DMS153 (cell line): ENCODE data around the gene OR1F1.
A peak's percentile ranks its signal among the peaks of the same experiment; 100 is the strongest.
"Not testable (repeated sequence)": the region's sequence is repeated elsewhere in the genome, so short reads cannot be mapped to it uniquely, and the experiment has no call there.

Experiments
- DNase-seq: peaks from one replicate; lab custom pipeline; 2025; lab: John Stamatoyannopoulos, UW

Gene OR1F1

DNA sequence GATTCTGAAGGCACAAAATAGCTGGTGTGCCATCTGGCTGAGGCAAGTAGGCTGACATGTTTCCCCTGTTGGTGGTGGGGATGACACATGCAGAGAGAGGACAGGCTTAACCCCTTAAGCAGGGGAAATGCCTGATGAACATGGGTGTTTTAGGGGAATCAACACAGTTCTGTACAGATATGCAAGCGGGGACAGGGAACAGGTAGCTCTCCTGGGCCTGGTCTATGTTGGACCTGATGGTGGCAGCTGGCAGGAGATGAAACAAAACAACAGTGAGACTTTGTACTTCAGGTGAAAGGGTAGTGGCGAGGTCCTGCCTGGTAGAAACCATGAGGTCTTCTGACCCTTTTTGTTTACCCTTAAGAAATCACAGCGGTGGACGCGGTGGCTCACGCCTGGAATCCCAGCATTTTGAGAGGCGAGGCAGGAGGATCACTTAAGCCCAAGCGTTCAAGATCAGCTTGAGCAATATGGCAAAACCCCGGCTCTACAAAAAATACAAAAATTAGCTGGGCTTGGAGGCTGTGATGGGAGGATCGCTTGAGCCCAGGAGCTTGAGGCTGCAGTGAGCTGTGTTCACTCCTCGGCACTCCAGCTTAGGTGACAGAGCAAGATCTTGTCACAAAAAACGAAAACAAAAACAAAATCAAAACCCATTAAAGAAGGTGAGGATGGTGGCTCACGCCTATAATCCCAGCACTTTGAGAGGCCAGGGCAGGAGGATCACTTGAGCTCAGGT lies 10.5 kb downstream of the OR1F1 start:
- DNase-seq = no peak

DNA sequence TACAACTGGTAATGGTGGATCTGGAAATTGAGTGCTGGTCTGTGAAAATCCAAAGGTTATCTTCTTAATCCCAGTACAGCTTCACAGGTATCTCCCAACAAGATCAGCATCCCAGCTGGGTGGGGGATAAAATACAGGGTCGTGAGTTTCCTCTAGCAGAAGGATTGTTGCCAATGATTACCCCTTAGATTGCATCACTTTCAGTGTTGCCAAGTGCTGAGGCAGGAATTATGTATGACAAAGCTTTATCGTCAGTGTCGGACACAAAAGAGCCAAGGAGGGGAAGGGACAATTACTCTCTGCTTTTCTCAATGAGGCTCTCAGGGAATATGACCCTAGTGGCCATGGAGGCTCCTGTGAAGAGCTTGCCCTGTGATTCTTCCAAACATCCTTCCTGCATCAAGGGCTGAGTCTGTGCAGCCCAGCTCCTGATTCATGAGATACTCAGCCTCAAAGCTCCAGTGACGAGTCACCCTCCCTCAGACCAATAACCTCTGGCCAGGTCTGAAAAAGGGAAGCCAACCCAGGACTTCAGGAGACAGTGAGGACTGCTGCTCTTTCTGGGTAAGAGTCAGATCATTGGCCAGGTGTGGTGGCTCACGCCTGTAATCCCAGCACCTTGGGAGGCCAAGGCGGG lies 15.0 kb downstream of the OR1F1 start:
- no peak for DNase-seq

DNA sequence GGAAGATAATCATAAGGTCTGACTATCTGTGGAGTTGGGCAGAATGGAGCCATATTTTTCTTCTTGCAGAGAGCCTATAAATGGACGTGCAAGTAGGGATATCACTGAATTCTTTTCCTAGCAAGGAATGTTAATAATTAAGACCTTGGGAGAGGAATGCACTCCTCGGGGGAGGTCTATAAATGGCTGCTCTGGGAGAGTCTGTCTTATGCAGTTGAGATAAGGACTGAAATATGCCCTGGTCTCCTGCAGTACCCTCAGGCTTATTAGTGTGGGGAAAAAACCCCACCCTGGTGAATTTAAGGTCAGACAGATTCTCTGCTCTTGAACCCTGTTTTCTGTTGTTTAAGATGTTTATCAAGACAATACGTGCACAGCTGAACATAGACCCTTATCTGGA lies 17.9 kb downstream of the OR1F1 start:
- not testable (repeated sequence) for DNase-seq

DNA sequence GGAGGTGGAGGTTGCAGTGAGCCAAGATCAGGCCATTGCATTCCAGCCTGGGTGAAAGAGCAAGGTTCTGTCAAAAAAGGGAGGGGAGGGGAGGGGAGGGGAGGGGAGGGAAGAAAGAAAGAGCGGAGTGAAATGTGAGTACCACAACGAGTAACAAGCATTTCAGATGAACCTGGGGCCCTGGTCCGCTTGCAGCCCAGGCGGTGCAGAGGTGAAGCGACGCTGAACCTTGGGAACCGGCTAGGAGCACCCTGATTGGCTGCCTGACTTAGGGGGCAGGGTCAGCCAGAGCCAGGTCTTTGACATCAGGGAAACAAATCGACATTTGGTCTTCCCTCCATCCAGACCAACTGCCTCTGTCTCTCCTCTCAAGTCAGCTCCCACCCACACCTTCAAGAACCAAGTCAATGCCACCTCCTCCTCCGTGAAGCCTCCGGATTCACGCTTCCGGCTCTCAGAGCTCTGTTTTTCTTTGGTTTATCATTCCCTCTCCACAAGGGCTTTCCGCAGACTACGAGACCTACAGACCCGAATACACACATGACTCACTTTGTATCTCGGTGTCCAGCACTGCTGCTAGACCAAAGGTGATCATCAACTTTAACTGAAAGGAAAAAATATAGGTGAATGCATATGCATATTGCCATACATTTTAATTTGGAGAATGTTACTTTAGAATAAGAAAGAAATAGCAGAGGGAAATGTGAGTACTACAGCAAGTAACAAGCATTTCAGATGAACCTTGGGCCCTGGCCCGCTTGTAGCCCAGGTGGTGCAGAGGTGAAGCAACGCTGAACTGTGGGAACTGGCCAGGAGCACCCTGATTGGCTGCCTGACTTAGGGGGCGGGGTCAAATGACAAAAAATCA lies 19.3 kb downstream of the OR1F1 start:
- no peak for DNase-seq

DNA sequence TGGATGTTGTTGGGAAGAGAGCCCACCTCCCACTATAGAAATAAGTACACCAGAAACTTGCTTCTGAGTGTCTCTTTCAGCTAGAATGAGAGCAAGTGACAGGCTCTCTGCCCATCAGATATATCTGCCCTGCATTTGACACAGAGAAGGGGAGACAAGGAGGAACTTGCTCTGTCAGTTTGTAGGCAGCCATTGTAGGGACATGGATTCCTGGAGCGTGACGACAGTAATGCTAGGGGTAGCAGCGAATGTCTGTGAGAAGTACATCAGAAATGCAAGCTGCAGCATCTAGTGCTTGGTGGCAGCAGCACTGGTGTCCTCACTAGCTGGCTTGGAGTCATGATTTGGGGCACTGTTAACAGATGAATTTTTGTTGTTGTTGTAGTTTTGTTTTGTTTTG lies 24.0 kb downstream of the OR1F1 start:
- DNase-seq = no peak

DNA sequence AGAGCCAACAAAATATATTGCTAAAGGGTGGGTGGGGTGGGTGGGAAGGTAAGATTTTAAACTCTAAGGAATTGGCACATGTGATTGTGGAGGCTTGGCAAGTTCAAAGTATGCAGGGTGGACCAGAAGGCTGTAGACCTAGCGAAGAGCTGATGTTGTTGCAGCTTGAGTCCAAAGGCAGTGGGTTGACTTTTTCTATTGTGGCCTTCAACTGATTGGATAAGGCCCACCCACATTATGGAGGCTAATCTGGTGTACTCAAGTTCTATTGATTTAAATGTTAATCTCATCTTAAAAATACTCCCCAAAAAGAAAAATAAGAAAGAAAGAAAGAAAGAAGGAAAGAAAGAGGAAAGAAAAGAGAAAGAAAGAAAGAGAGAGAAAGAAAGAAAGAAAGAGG lies 24.6 kb downstream of the OR1F1 start:
- DNase-seq = no peak

DNA sequence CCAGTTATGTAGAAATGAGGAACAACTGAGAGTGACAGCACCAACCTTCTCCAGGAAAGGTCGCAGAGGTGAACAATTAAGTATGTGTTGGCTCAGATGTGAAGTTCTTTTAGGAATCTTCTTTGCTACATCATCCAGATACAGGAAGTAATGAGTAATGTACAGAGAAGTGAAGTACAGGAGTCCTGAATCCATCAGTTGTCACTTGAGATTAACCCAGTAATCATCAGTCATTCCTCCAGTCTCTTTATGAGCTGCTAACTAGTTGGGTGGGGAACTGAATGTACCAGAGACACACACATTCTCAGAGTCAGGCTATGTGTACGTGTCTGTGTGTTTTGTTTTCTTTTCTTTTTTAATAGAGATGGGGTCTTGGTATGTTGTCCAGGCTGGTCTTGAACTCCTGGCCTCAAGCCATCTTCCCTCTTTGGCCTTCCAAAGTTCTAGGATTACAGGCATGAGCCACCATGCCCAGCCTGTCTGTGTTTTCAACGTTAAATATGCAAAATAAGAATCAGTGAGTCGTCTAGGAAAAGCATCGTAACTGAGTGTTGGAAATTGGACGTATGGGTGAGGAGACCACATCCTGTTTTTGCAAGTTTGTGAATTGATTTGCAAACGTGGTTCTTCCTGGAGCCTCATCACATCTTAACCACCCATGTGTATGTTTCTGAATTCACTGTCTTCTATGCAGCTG lies 27.0 kb downstream of the OR1F1 start:
- DNase-seq = no peak

DNA sequence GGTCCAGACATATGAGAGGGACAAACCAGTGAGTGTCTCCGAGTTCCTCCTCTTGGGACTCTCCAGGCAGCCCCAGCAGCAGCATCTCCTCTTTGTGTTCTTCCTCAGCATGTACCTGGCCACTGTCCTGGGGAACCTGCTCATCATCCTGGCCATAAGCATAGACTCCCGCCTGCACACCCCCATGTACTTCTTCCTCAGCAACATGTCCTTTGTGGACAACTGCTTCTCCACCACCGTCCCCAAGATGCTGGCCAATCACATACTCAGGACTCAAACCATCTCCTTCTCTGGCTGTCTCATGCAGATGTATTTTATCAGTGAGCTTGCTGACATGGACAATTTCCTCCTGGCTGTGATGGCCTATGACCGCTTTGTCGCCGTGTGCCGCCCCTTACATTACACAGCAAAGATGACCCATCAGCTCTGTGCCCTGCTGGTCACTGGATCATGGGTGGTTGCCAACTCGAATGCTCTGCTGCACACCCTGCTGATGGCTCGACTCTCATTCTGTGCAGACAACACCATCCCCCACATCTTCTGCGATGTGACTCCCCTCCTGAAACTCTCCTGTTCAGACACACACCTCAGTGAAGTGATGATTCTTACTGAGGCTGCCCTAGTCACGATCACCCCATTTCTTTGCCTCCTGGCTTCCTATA lies 27.7 kb downstream of the OR1F1 start:
- no peak for DNase-seq

DNA sequence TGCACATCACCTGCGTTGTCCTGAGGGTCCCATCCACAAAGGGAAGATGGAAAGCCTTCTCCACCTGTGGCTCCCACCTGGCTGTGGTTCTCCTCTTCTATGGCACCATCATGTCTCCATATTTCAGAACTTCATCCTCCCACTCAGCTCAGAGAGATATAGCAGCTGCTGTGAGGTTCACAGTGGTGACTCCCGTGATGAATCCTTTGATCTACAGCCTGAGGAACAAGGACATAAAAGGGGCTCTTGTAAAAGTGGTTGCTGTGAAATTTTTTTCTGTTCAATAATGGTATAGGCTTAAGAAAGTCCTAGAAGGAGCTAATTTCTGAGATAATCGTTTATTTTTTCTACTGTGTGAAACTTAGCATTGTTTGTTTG lies 28.2 kb downstream of the OR1F1 start:
- DNase-seq = no peak

DNA sequence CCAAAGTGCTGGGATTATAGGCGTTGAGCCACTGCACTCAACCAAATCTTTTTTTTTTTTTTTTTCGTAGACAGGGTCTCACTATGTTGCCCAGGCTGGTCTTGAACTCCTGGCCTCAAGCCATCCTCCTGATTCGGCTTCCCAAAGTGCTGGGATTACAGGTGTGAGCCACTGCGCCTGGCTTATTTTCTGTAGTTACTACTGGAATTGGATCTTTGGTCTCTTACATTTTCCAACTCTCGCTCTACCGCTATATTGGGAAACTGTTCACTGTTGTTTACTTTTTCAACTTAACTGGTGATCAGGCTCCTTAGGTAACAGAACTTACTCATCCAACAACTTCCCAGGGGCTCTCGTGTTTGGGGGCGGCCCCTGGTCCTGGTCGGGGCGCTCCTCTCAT lies 32.8 kb downstream of the OR1F1 start:
- DNase-seq = no peak

DNA sequence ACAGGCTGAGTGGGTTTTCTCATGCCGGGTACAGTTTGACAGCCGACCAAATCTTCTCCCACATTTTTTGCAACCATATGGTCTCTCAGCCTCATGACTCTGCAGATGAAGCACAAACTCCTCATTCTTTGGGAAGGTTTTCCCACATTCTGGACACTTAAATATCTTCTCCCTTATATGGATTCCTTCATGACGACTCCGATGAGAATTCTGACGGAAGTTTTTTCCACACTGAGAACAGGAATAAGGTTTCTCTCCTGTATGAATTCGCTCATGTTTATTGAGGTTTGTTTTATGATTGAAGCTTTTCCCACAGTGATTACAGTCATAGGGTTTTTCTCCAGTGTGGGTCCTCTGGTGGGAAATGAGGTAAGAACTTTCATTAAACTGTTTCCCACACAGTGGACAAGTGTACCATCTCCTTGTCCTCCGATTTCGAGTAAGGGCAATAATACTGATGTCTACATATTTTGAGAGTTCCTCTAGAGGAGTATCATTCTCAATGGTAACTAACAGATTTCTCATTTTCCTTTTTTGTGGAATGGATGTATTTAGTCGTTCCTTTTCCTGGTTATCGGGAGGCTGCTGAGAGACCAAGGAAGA lies 36.0 kb downstream of the OR1F1 start:
- DNase-seq = no peak

DNA sequence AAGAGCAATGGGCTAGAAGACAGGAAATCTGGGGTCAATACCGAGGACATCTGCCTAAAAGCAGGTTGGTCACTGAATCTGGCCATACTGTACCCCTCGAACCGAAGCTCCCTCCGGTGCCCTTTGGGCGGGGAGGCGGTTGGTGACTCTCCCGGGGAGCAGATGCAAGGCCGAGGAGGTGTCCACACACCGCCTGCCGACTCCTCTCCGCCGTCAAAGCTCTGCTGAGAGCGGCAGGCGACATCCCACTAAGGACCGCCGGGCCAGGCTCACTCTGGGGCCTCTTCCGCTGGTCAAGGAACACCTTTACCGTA lies 46.5 kb downstream of the OR1F1 start:
- DNase-seq = no peak

DNA sequence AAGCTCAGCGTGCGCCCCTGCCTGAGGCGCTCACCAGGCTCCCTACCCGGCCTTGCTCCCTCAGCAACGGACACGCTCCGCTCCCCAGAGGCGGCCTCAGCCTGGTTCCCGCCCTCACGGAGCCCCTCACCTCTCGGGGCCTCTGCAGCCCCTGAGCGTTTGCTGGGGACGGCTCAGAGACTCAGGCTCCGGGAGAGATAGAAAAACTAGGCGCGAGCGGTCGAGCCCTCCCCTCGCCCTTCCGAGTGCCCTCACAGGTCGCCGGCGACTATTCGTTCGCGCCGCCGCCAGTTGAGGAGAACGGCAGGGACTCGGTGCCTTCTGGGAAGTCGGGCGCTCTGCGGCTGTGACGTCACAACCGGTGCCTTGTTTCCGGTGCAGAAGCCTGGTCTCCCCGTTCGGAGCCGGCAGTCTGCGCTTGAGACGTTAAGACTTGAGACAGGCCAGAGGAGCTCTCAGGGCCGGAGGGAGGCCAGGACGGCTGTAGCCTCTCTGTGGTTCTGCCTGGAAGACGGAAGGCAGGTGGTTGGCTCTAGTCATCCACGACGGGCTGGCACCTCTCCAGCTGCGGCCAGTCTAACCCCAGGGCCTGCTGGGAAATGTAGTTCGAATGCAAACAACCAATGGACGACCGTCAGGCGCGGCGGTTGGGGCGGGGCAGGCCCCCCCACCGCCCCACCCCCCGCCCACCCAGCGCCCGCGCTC lies 47.0 kb downstream of the OR1F1 start, which contains the start of gene ZNF200:
TSS of gene ZNF200 (minus strand) at position 302 of the 705 bp plus-strand sequence. CDS start 1,403 bp downstream, outside the sequence.
- peak; percentile 92 for DNase-seq

DNA sequence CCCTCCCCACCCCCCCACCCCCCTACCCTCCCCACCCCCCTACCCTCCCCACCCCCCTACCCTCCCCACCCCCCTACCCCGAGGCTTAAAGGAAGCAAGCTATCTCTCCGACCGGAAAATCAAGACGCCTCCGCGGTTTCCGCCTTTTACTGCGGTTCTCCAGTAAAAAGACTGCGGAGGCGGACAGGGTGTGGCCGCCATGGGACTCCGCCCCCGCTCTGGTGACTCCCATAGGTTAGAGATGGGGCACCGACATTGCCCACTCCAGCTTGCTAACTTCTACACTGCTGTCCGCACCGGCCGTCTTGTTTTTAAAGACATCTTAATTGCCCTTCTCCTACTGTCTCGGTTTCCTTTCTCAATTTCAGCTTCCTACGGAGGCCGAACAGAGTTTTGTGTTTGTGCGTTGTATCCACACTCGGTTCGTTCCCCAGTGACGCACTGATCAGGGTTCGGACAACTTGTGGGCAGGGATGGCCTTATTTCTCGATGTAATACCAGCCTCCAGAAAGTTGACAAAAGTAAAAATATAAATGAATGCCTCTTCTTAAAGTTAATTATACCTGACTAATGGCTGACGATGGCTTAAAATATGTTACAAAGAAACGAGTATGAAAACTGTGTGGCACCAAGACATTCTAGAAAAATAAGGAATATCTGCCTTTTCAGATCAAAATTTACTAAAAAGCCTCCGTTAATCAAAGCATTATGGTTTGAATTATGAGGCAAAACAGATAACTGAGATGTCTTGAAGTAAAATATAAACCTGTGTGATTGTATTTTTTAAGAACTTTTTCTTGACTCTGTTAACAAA lies 48.1 kb downstream of the OR1F1 start:
- DNase-seq = no peak

DNA sequence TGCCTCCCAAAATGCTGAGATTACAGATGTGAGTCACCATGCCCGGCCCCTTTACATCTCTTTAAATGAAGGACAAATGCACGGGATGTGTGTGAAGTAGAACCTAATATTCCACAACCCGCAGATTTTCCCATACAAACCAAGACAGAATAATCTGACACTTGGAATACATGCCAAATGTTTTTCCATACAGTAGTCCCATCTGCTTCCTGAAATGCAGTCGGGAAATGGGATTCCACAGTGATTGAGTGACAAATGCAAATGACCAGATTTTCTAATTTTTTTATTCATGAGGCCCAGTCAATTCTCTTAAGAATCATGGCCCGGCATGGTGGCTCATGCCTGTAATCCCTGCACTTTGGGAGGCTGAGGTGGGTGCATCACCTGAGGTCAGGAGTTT lies 53.8 kb downstream of the OR1F1 start:
- no peak for DNase-seq

DNA sequence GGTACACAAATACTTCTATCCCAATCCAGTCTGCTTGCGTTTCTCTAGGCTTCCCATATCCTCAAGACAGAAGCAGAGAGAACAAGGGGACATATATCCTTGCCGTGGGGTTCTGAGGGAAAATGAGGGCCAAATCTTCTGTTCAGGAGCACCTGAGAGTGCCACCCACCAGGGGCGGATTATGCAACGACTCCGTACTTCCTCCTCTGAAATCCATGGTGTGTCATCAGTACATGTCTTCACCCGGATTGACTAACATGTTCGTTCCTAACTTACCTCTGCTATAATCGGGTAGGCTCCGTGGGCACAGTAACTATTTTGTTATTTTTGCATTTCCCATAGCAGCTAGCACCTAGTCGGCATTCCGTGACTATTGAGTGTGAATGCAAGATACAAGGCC lies 54.7 kb downstream of the OR1F1 start:
- no peak for DNase-seq

DNA sequence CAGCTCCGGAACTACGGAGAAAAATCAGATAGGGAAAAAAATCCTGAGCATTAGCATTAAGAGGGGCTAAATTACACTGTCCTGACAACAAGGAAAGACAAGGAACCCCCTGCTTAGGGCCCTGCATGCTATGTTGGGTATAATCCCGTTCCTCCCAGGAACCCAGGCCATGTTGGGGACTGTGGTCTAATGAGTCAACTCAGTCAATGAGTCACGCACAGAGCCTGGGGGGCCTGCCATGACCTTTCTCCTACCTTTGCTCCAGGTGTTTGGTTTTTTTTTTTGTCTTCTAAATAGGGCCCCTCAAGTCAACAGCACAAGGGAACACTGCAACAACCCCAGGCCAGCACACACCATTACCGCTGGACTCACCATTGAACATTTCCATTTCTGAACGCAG lies 55.9 kb downstream of the OR1F1 start:
- DNase-seq = no peak

DNA sequence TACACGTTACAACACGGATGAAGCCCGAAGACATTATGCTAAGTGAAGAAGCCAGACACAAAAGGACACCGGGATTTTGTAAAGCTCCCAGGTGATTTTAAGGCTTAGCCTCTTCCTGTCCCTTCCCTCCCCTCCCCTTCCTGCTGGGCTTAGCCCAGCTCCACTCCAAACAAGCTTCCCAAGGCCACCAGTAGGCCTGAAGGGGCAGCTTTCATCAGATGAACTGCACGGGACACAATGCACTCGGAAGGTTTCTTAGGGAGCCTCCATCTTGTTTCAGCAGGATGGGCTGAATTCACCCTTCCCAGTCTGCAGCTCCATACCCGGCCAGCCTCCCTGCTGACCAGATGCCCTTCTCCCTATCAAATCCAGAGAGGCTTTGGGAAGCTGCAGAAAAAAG lies 58.0 kb downstream of the OR1F1 start:
- no peak for DNase-seq

DNA sequence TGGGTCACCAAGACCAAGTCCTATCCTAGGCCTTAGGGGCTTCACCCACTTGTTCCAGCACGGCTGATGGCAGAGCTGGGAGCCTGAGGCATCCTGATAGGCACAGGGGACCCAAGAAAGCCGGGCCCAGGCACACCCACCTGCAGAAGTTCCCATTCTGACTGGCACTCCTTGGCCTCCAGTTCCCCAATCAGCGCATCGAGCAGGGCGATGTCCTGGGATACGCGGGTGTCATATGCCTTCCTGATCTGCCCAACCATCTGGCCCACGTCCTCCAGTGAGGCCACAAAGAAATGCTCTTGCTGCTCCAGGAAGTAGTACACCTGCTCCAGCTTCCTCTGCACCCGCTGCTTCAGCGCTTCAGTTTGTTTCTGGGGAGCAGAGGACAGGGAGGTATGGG lies 58.9 kb downstream of the OR1F1 start:
- DNase-seq = no peak

DNA sequence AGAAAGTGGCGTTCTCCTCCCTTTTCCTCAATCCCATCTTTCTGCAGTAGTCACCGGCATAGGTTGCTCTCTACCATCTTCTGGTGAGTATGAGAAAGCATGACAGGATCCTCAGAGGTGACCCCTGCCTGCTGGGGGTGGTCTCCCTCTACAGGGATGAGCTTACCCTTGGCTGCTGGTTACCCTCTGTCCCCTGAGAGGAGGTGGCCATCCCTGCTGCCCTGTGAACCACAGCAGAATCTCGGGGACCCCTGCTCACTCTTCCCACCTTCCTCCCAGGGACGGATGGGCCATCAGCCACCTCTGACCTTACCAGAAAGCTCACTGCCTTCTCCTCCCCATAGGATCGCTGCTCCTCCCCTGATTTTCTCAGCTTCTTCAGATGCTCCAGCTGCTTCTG lies 60.6 kb downstream of the OR1F1 start:
- DNase-seq = no peak
